CD4-positive, CD25-positive, alpha-beta regulatory T cell (primary cell): ENCODE results near the gene SYNGR2. TPM values are rescaled to one million over a fixed set of nuclear protein-coding genes. Genes with fewer than 3 reads are reported as not detected.
"Not testable (repeated sequence)": the region's sequence is repeated elsewhere in the genome, so short reads cannot be mapped to it uniquely, and the experiment has no call there.

Source experiments
- ATAC-seq, 2 donors: fragments of 150-1000 bp; cut with Tn5 transposase; one replicate each; pipeline ENCODE4 v1.10.0; 2021; ENCODE audit warnings: low read depth in 2 of 2, moderate number of reproducible peaks in 2 of 2, moderate library complexity in 1 of 2
- DNase-seq, 3 donors: peaks; one replicate each; pipeline versions ENCODE4 v3.0.0 to v3.0.0-alpha.2; 2012 to 2022; ENCODE audit warnings: mixed read lengths in 1 of 3
- H3K27ac ChIP-seq: one replicate; pipeline ENCODE4 v1.7.0; 2013; ENCODE audit warnings: mild to moderate bottlenecking, low read length; ENCODE audit not compliant: insufficient read depth, poor library complexity, severe bottlenecking
- H3K27me3 ChIP-seq: one replicate; pipeline ENCODE4 v1.7.0; 2013; ENCODE audit warnings: low read length; ENCODE audit not compliant: control insufficient read depth, insufficient read depth
- H3K36me3 ChIP-seq: one replicate; pipeline ENCODE4 v1.7.0; 2013; ENCODE audit warnings: mild to moderate bottlenecking, low read length, moderate library complexity; ENCODE audit not compliant: control insufficient read depth, insufficient read depth
- H3K4me1 ChIP-seq: 2 replicates; pipeline ENCODE4 v1.7.0; 2013; ENCODE audit warnings: mild to moderate bottlenecking, low read length; ENCODE audit not compliant: insufficient read depth, control insufficient read depth, poor library complexity, severe bottlenecking
- H3K4me3 ChIP-seq: one replicate; pipeline ENCODE4 v1.7.0; 2013; ENCODE audit warnings: low read depth, mild to moderate bottlenecking, low read length, moderate library complexity
- H3K9me3 ChIP-seq, 2 experiments: 1 replicate in 1 of 2; 2 replicates in 1 of 2; pipeline ENCODE4 v1.7.0; 2013; ENCODE audit warnings: low read length in 2 of 2, mild to moderate bottlenecking in 1 of 2, moderate library complexity in 1 of 2; ENCODE audit not compliant: control insufficient read depth in 2 of 2
- H3K27ac Mint-ChIP-seq, 3 donors: one replicate each; pipeline ENCODE4 v1.8.0; 2020 to 2022; ENCODE audit warnings: mild to moderate bottlenecking in 3 of 3, mixed read lengths in 3 of 3, moderate library complexity in 2 of 3
- H3K27me3 Mint-ChIP-seq: one replicate; pipeline ENCODE4 v1.8.0; 2022; ENCODE audit warnings: mild to moderate bottlenecking, mixed read lengths
- H3K36me3 Mint-ChIP-seq: one replicate; pipeline ENCODE4 v1.8.0; 2020; ENCODE audit warnings: mixed read lengths
- H3K4me1 Mint-ChIP-seq, 4 donors: one replicate each; pipeline ENCODE4 v1.8.0; 2020 to 2022; ENCODE audit warnings: mixed read lengths in 4 of 4, mild to moderate bottlenecking in 1 of 4
- H3K4me3 Mint-ChIP-seq, 4 donors: one replicate each; pipeline ENCODE4 v1.8.0; 2020 to 2022; ENCODE audit warnings: mild to moderate bottlenecking in 4 of 4, mixed read lengths in 4 of 4, moderate library complexity in 3 of 4
- H3K9me3 Mint-ChIP-seq, 7 donors: one replicate each; pipeline ENCODE4 v1.8.0; 2020 to 2022; ENCODE audit warnings: mixed read lengths in 7 of 7, mild to moderate bottlenecking in 3 of 7, moderate library complexity in 2 of 7
- polyA plus RNA-seq, 4 donors: library from polyadenylated mRNA; unstranded; fragments of 300-500 nt; fragmentation: Illumina TruSeq; gene quantifications; one replicate each; pipeline ENCODE4 v1.2.3, GENCODE V29; 2021
- total RNA-seq: library from RNA; stranded (reverse); gene quantifications from one replicate; pipeline ENCODE4 v1.2.3, GENCODE V29; 2022

SYNGR2 gene
- total and polyA plus RNA-seq, 5 donors from 2014 or later, result 58.5 to 180 (median 166) TPM

DNA sequence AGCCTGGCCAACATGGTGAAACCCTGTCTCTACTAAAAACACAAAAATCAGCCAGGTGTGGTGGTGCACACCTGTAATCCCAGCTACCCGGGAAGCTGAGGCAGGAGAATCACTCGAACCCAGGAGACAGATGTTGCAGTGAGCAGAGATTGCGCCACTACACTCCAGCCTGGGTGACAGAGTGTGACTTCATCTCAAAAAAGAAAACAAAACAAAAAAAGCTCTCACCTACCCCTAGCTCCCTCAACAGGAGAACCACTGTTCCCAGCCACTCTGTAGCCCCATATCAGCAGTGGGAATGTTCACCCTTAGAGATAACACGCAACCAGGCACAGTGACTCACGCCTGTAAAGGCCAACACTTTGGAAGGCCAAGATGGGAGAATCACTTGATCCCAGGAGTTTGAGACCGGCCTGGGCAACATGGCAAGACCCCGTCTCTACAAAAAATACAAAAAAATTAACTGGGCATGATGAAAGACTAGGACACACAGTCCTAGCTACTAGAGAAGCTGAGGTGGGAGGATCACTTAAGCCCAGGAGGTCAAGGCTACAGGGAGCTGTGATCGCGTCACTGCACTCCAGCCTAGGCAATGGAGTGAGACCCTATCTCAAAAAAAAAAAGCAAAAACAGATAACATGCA is 32.4 kb upstream of the SYNGR2 start:
- ATAC-seq (no peak), DNase-seq (no peak)
- Mint-ChIP-seq H3K27me3 (no peaks in the 10 kb centered on the region), H3K36me3 (peaks cover 29% of the 10 kb centered on the region), H3K4me3 (peak overlapping the region; percentile 44 to 80 (median 63)), H3K9me3 (no peaks in the 10 kb centered on the region), H3K27ac (peak overlapping the region; percentile 65 to 89 (median 71)), H3K4me1 (peaks cover 9 to 75% (median 30%) of the 10 kb centered on the region in 4 donors)
- Histone ChIP-seq H3K4me3 (no peak overlapping the region), H3K27ac (no peak overlapping the region), H3K9me3 (no peaks in the 10 kb centered on the region), H3K36me3 (peaks cover 41% of the 10 kb centered on the region), H3K4me1 (peaks cover 78% of the 10 kb centered on the region), H3K27me3 (no peaks in the 10 kb centered on the region)

DNA sequence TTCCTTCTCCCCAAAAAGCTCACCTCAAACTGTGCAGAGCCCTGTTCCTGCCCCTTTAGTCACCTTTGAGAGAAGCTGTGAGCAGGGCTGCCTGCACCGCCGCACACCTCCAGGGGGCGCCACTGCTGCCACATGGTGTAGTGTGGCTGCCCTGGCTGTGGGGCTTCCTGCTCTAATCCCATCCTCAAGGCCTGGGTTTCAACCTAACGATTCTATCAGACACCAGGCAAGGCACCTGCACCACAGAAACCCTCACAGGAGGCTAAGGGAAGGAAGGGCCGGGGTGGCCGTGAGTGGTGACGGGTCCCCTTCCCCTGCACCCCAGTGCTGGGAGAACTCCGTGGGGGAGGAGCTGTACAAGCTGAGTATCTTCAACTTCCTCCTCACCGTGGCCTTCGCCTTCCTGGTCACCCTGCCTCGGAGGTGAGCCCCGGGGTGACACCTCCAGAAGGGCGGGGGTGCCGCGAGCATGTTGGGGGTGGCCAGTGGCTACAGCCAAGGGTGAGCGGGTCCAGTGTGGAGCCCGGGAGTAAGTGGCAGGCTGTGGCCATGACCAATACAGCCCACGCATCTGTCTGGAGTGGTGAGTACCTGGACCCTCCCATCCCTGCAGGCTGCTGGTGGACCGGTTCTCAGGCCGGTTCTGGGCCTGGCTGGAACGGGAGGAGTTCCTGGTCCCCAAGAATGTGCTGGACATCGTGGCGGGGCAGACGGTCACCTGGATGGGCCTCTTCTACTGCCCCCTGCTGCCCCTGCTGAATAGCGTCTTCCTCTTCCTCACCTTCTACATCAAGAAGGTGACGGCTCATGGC is 30.8 kb upstream of the SYNGR2 start:
- peak; percentile 7 to 12 for ATAC-seq
- Mint-ChIP-seq H3K4me3 (peak overlapping the region in 3 of 4 donors; percentile 46 to 85 (median 65)), H3K27me3 (no peaks in the 10 kb centered on the region), H3K36me3 (peaks cover 30% of the 10 kb centered on the region), H3K9me3 (no peaks in the 10 kb centered on the region), H3K4me1 (peaks cover 9 to 86% (median 32%) of the 10 kb centered on the region in 4 donors), H3K27ac (peak overlapping the region in 2 of 3 donors; percentile 46 to 94)
- H3K27ac ChIP-seq, result peak overlapping the region; percentile 45
- H3K4me1 ChIP-seq, result peaks cover 78% of the 10 kb centered on the region
- peaks cover 50% of the 10 kb centered on the region for H3K36me3 ChIP-seq
- H3K4me3 ChIP-seq, result no peak overlapping the region
- no peaks in the 10 kb centered on the region for H3K27me3 ChIP-seq
- DNase-seq, result peak in 2 of 3 donors; percentile 44 to 66
- no peaks in the 10 kb centered on the region for H3K9me3 ChIP-seq

DNA sequence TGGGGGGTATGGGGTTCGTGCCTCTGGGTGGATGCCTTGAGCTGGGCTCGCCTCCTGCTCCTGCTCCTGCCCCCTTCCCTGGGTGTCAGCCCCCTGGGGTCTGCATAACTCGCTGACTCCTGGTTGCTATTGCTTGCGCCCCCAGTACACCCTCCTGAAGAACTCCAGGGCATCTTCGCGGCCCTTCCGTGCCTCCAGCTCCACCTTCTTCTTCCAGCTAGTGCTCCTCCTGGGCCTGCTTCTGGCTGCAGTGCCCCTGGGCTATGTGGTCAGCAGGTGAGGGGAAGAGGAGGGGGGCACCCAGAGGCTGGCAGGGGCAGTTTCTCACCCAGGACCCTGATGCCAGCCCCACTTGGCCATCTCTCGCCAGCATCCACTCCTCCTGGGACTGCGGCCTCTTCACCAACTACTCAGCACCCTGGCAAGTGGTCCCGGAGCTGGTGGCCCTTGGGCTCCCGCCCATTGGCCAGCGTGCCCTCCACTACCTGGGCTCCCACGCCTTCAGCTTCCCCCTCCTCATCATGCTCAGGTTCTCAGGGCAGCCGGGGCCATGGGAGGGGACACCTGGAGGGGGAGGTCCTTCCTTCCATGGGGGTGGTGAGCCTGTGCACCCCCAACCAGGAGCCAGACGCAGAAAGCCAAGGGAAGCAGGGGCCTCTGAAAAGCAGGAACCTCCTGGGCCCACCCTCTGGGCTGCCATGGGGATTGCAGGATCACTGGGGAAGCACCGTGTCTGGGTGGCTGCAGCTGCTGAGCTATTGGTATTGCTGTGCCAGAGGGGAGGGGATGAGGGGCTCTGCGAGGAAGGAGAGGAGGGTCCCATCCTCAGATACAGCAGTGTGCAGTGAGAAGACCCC is 29.9 kb upstream of the SYNGR2 start:
- H3K4me1 ChIP-seq, result peaks cover 73% of the 10 kb centered on the region
- DNase-seq (no peak), ATAC-seq (no peak)
- Mint-ChIP-seq H3K4me3 (peak overlapping the region in 3 of 4 donors; percentile 31 to 85 (median 35)), H3K27ac (peak overlapping the region in 1 of 3 donors; percentile 82), H3K9me3 (no peaks in the 10 kb centered on the region), H3K4me1 (peaks cover 9 to 85% (median 31%) of the 10 kb centered on the region in 4 donors), H3K27me3 (no peaks in the 10 kb centered on the region), H3K36me3 (peaks cover 29% of the 10 kb centered on the region)
- no peaks in the 10 kb centered on the region for H3K27me3 ChIP-seq
- H3K27ac ChIP-seq, result peak overlapping the region; percentile 45
- no peak overlapping the region for H3K4me3 ChIP-seq
- H3K9me3 ChIP-seq, result no peaks in the 10 kb centered on the region
- H3K36me3 ChIP-seq, result peaks cover 46% of the 10 kb centered on the region

DNA sequence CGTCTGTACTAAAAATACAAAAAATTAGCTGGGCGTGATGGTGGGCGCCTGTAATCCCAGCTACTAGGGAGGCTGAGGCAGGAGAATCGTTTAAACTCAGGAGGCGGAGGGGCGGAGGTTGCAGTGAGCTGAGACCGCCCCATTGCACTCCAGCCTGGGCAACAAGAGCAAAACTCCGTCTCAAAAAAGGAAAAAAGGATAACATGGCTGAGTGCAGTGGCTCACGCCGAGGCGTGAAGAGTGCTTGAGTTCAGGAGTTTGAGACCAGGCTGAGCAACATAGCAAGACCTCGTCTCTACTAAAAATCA is 28.6 kb upstream of the SYNGR2 start:
- Histone ChIP-seq H3K36me3 (peaks cover 35% of the 10 kb centered on the region), H3K4me1 (peaks cover 66% of the 10 kb centered on the region), H3K27ac (peak overlapping the region; percentile 65)
- H3K27me3 Mint-ChIP-seq, H3K4me3 ChIP-seq, H3K9me3 Mint-ChIP-seq, DNase-seq, H3K27me3 ChIP-seq, ATAC-seq, H3K9me3 ChIP-seq: not testable (repeated sequence)
- peak overlapping the region; percentile 40 to 82 (median 75) for H3K4me3 Mint-ChIP-seq
- H3K4me1 Mint-ChIP-seq, result peaks cover 0 to 80% (median 23%) of the 10 kb centered on the region in 4 donors
- H3K27ac Mint-ChIP-seq, result peak overlapping the region; percentile 51 to 92 (median 66)
- peaks cover 17% of the 10 kb centered on the region for H3K36me3 Mint-ChIP-seq

DNA sequence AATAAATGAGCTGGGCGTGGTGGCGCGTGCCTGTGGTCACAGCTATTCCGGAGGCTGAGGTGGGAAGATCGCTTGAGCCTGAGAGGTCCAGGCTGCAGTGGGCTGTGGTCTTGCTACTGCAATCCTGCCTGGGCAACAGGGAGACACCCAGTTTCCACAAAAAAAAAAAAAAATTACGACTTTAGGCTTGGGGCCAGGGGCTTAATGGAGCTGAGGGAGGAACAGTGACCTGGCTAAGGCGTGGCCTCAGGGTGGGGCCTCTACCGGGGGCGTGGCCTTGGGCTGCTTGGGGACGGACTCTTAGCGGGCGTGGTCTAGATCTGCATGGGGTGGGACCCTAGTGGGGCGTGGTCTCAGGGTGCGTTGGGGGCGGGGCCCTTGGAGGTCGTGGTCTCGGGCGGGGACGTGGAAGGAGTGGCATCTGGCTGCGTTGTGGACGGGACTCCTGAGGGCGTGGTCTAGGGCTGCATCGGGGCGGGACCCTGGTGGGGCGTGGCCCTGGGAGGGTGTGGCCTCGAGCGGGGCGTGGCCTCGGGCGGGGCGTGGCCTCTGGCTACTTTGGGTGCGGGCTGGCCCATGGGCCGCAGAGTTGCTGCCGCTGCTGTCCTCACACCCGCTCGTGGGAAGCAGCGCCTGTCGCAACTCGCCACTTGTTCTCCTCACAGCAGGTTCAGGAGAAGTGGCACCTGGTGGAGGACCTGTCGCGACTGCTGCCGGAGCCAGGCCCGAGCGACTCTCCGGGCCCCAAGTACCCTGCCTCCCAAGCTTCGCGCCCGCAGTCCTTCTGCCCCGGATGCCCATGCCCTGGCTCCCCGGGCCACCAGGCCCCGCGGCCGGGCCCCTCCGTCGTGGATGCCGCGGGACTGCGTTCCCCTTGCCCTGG is 28.0 kb upstream of the SYNGR2 start:
- Histone ChIP-seq H3K4me1 (peaks cover 61% of the 10 kb centered on the region), H3K27ac (peak overlapping the region; percentile 65), H3K27me3 (no peaks in the 10 kb centered on the region), H3K36me3 (peaks cover 29% of the 10 kb centered on the region), H3K9me3 (no peaks in the 10 kb centered on the region), H3K4me3 (no peak overlapping the region)
- H3K27me3 Mint-ChIP-seq, result no peaks in the 10 kb centered on the region
- peaks cover 0 to 75% (median 23%) of the 10 kb centered on the region in 4 donors for H3K4me1 Mint-ChIP-seq
- DNase-seq (peak; percentile 92 to 94 (median 94)), ATAC-seq (peak; percentile 81 to 87)
- H3K9me3 Mint-ChIP-seq, result no peaks in the 10 kb centered on the region
- peak overlapping the region; percentile 51 to 92 (median 66) for H3K27ac Mint-ChIP-seq
- peak overlapping the region; percentile 40 to 82 (median 75) for H3K4me3 Mint-ChIP-seq
- H3K36me3 Mint-ChIP-seq, result peaks cover 16% of the 10 kb centered on the region

DNA sequence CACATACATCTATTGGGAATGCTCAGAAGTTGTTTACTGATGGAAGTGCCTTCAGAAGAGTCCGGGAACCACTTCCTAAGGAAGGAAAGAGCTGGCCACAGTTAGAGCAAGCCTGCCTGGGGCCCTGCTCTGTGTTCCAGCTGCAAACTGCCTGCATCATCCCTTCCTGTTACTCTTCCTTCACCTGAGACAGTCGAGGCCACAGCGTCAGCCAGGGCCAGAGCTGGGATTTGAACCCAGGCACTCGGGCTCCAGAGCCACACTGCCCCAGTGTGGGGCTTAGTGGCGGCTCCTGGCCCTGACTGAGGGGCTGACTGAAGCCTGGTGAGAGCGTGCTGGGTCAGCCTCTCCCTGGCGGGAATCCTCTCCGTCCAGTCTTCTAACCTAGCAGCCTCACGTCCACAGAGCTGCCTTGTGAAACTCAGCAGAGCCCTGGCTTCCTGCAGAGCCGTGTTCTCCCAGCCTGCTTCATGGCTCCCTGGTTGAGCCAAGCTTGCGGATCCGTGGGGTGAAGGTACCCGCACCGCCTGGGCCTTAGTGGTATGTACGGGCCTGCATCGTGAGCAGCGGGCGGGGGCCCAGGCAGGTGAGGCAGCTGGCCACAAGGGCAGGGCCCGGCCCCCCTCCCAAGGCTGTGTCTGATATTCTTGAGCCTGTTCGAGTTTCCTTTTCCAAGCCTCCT is 26.8 kb upstream of the SYNGR2 start:
- no peaks in the 10 kb centered on the region for H3K9me3 Mint-ChIP-seq
- peaks cover 0 to 63% (median 16%) of the 10 kb centered on the region in 4 donors for H3K4me1 Mint-ChIP-seq
- peaks cover 9% of the 10 kb centered on the region for H3K36me3 Mint-ChIP-seq
- Histone ChIP-seq H3K9me3 (no peaks in the 10 kb centered on the region), H3K4me1 (peaks cover 51% of the 10 kb centered on the region), H3K4me3 (no peak overlapping the region), H3K27me3 (no peaks in the 10 kb centered on the region), H3K36me3 (peaks cover 17% of the 10 kb centered on the region), H3K27ac (peak overlapping the region; percentile 14)
- H3K27ac Mint-ChIP-seq, result no peak overlapping the region
- no peak overlapping the region for H3K4me3 Mint-ChIP-seq
- no peaks in the 10 kb centered on the region for H3K27me3 Mint-ChIP-seq
- ATAC-seq, result no peak
- DNase-seq, result no peak
